Smooth muscle cell of trachea (primary cell): ENCODE measurements around the gene STXBP5L. TPM values are rescaled to one million over a fixed set of nuclear protein-coding genes. Genes with fewer than 3 reads are reported as not detected.

Experiments used
- total RNA-seq: library from RNA; depleted of rRNA; stranded (reverse); fragments of >200 nt; gene quantifications from 2 replicates; pipeline ENCODE4 v1.2.1, GENCODE V29; 2014

The STXBP5L gene
- under 0.01 TPM in 1 of 2 replicates, not detected in the other for total RNA-seq

DNA sequence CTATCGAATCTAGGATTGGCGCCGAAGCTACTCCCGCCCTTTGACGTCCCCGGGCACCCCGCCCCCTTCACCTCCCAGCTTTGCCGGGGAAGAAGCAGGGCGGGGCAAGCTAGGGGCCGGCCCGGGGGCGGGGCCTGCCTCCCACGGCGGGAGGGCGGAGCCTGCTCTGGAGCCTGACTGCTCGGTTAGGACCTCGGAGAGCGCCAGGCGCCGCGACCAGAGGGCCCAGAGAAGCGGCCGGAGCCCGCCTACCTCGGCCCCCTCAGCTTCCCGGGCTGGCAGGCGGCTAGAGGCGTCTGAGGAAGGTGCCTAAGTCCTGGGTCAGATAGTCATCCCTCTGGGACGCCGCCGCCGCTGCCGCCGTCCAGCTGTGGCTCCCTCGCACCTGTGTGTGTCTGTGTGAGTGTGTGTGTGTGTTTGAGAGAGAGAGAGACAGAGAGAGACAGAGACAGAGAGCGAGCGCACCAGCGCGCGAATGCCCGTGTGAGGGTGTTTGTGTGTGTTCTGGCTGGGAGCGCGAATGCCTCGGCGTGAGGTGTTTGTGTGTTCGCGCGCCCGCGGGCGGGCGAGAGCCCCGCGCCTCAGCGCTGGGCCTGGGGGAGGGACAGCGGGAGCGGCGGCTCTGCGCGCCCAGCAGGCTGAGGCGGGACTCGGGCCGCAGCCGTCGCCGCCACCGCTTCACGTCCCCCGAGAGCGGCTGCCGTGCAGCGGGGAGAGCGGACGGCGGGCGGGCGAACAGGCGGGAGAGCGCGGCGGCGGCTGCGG lies at the start of gene STXBP5L:
Gene STXBP5L, plus strand, starts transcription at position 176 of the 765 bp plus-strand sequence. CDS start 1,374 bp downstream, outside the sequence.

Other genes starting within 250 kb of the STXBP5L start
- gene HGD, start 226.0 kb upstream of the STXBP5L start, total RNA-seq = 0.17 and 0.29 TPM in 2 replicates
- 16.0 and 26.5 TPM in 2 replicates for gene RABL3, start 165.7 kb upstream of the STXBP5L start, total RNA-seq
- 13.2 and 15.4 TPM in 2 replicates for gene GTF2E1, start 165.5 kb upstream of the STXBP5L start, total RNA-seq